Measurements from ENCODE around the gene DONSON.

- no peak for TF ChIP-seq CTCF (IDR thresholded peaks at IDR 0.05)
- no peak for TF ChIP-seq POLR2A (IDR thresholded peaks at IDR 0.05; ENCODE audit: low read depth)
- TF ChIP-seq POLR2AphosphoS5 (IDR thresholded peaks at IDR 0.05) = no peak
Measured at GRCh38 chr21:33619726-33620125, 31.2 kb upstream of the DONSON start.

Measured in esophagus muscularis mucosa (tissue), 3 donors.